Activated T-cell treated with anti-CD3 and anti-CD28 coated beads for 48 hours (primary cell): ENCODE results near the gene ATRX.

Experiments used
- DNase-seq: peaks from one replicate; pipeline ENCODE4 v3.0.0-alpha.2; 2020; ENCODE audit warnings: low read depth

The ATRX gene

DNA sequence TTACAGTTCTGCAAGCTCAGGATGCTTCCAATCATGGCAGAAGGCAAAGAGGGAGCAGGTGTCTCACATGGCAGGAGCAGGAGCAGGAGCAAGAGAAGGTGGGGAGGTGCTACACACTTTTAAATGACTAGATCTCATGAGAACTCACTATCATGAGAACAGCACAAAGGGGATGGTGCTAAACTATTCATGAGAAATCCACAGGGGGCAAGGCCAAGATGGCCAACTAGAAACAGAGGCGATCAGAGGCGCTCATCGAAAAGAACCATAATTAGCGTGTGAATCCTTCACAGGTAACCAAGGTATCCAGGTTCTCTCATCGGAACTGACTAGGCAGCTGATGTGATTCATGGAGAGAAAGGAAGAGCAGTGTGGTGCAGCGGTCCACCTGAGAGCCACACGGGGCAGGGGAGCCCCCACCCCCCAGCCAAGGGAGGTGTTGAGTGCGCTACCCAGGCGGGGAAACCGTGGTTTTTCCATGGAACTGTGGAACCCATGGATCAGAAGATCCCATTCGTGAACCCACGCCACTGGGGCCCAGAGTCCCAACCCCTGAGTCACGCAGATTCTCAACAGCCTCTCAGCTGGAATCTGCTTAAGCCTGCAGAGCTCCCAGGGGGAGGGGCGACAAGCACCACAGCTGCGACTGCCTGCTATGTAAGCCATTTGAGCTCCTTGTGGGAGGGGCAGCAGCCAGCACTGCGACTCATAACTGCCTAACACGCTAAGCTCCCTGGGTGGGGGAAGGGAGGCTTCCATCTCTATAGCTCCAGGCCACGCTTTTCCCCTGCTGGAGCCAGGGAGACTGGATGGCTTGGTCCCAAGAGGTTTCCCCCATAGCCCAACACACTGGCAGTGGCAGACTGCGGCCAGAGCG is 292.1 kb downstream of the ATRX start:
- DNase-seq: no peak

DNA sequence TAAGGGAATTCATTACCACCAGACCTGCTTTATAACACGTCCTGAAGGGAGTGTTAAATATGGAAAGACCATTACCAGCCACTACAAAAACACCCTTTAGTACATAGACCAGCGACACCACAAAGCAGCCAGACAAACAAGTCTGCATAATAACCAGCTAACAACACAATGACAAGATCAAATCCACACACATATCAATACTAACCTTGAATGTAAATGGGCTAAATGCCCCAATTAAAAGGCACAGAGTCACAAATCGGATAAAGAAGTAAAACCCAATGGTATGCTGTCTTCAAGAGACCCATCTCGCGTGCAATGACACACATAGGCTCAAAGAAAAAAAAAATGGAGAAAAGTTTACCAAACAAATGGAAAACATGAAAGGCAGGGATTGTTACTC is 302.0 kb downstream of the ATRX start:
- DNase-seq: no peak

DNA sequence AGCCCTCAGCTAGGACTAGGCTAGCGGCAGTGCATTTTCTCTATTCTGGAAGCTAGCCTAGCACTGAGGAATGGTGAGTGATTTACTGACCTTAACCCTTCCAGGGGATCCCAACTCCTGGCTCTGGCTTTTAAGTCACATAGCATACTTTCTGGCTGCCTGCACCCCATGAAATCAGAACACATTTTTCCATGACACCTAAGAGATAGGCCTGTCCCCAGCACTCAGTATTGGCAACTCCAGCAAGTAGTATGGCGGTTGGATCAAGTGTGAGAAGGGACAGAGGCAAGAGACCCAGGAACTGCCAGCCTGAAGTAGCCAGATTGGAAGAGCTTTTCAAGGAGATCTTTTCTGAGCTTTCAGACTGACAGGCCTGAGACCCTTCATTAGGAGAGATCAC is 330.6 kb downstream of the ATRX start:
- no peak for DNase-seq
